NT2/D1 (cell line): ENCODE results near the gene CST9L.

Source experiments
- YY1 ChIP-seq: IDR thresholded peaks from 2 replicates; pipeline ENCODE4 v1.6.1; 2011; ENCODE audit not compliant: insufficient read length, insufficient read depth
- ZNF274 ChIP-seq: IDR thresholded peaks from 2 replicates; pipeline ENCODE4 v1.6.1; 2011; ENCODE audit warnings: mild to moderate bottlenecking, low read depth, low read length

DNA sequence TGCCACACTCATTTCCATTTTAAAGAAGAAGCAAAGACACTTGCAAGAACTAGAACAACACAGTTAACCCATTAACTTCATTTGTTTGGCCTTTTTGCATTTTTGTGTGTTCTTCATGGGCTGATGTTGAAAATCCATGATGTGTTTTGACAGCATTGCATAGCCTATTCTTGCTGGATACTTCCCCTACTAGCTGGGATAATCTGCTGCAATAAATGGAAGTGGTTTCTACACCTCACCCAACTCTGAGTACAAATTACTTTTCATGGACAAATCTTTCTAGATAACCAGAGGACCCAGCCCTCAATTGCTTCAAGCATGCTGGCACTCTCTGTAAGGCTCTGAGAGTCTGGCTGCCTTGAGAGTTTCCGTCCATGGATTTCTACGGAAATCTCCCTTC, 26.5 kb downstream of the CST9L start:
- TF ChIP-seq YY1: no peak
- TF ChIP-seq ZNF274: no peak
